GM21529 (cell line): ENCODE measurements around the gene HIVEP1.
"Not testable (repeated sequence)": the region's sequence is repeated elsewhere in the genome, so short reads cannot be mapped to it uniquely, and the experiment has no call there.

ENCODE experiments used
- ATAC-seq: cut with Tn5 transposase; IDR thresholded peaks from one replicate; pipeline ENCODE4 v1.9.1; 2021; ENCODE audit not compliant: unreplicated experiment

HIVEP1 gene

GRCh38 chr6:12150812-12151432 is 138.8 kb downstream of the HIVEP1 start:
- no peak for ATAC-seq

- ATAC-seq, result no peak
These were observed 139.3 kb downstream of the HIVEP1 start for GRCh38 chr6:12151433-12151820.

GRCh38 chr6:12152023-12152970 is 140.2 kb downstream of the HIVEP1 start:
- no peak for ATAC-seq

GRCh38 chr6:12155769-12156168 is 143.7 kb downstream of the HIVEP1 start:
- ATAC-seq, result not testable (repeated sequence)

- no peak for ATAC-seq
These were observed 146.7 kb downstream of the HIVEP1 start for GRCh38 chr6:12158686-12159415.

GRCh38 chr6:12160326-12160725 is 148.2 kb downstream of the HIVEP1 start:
- no peak for ATAC-seq

GRCh38 chr6:12162213-12162612 is 150.1 kb downstream of the HIVEP1 start:
- ATAC-seq, result no peak

- ATAC-seq, result no peak
These were observed 151.0 kb downstream of the HIVEP1 start for GRCh38 chr6:12163149-12163548.

- no peak for ATAC-seq
These were observed 151.8 kb downstream of the HIVEP1 start for GRCh38 chr6:12163744-12164507.

GRCh38 chr6:12164508-12164770 is 152.3 kb downstream of the HIVEP1 start:
- ATAC-seq, result no peak

- ATAC-seq, result no peak
These were observed 153.2 kb downstream of the HIVEP1 start for GRCh38 chr6:12165297-12165696.

GRCh38 chr6:12165722-12166280 is 153.7 kb downstream of the HIVEP1 start:
- no peak for ATAC-seq

- ATAC-seq, result no peak
These were observed 157.3 kb downstream of the HIVEP1 start for GRCh38 chr6:12169377-12169776.

- no peak for ATAC-seq
These were observed 158.4 kb downstream of the HIVEP1 start for GRCh38 chr6:12170351-12171092.

GRCh38 chr6:12171717-12172116 is 159.6 kb downstream of the HIVEP1 start:
- no peak for ATAC-seq

- no peak for ATAC-seq
These were observed 160.5 kb downstream of the HIVEP1 start for GRCh38 chr6:12172572-12172971.

- no peak for ATAC-seq
These were observed 161.1 kb downstream of the HIVEP1 start for GRCh38 chr6:12173181-12173580.

- ATAC-seq, result no peak
These were observed 161.5 kb downstream of the HIVEP1 start for GRCh38 chr6:12173661-12174060.

GRCh38 chr6:12174878-12175277 is 162.8 kb downstream of the HIVEP1 start:
- ATAC-seq, result no peak

- ATAC-seq, result no peak
These were observed 163.5 kb downstream of the HIVEP1 start for GRCh38 chr6:12175626-12176025.
